HG03064 (cell line): Measurements from ENCODE around the gene RAB3C.
A peak's percentile ranks its signal among the peaks of the same experiment; 100 is the strongest.

ENCODE experiments used
- ATAC-seq: cut with Tn5 transposase; IDR thresholded peaks from one replicate; pipeline ENCODE4 v1.9.1; 2021; ENCODE audit warnings: low read depth; ENCODE audit not compliant: unreplicated experiment

The RAB3C gene

GRCh38 chr5:58718269-58718978, 135.5 kb downstream of the RAB3C start:
- no peak for ATAC-seq

GRCh38 chr5:58722160-58722559, 139.3 kb downstream of the RAB3C start:
- ATAC-seq, result no peak

GRCh38 chr5:58724992-58725391, 142.1 kb downstream of the RAB3C start:
- ATAC-seq, result no peak

GRCh38 chr5:58731641-58732040, 148.8 kb downstream of the RAB3C start:
- no peak for ATAC-seq

- ATAC-seq, result no peak
Observed at GRCh38 chr5:58735637-58736036, 152.8 kb downstream of the RAB3C start.

- ATAC-seq, result no peak
Observed at GRCh38 chr5:58736214-58736613, 153.3 kb downstream of the RAB3C start.

- no peak for ATAC-seq
Observed at GRCh38 chr5:58737671-58738070, 154.8 kb downstream of the RAB3C start.

- ATAC-seq, result no peak
Observed at GRCh38 chr5:58738336-58738735, 155.5 kb downstream of the RAB3C start.

- no peak for ATAC-seq
Observed at GRCh38 chr5:58739051-58739450, 156.2 kb downstream of the RAB3C start.

- no peak for ATAC-seq
Observed at GRCh38 chr5:58740956-58741355, 158.1 kb downstream of the RAB3C start.

- no peak for ATAC-seq
Observed at GRCh38 chr5:58745350-58745749, 162.5 kb downstream of the RAB3C start.

GRCh38 chr5:58746321-58746720, 163.4 kb downstream of the RAB3C start:
- ATAC-seq, result no peak

- no peak for ATAC-seq
Observed at GRCh38 chr5:58750036-58750435, 167.2 kb downstream of the RAB3C start.

- ATAC-seq, result no peak
Observed at GRCh38 chr5:58751222-58751837, 168.5 kb downstream of the RAB3C start.

GRCh38 chr5:58752104-58752503, 169.2 kb downstream of the RAB3C start:
- ATAC-seq, result no peak

GRCh38 chr5:58753446-58753845, 170.6 kb downstream of the RAB3C start:
- ATAC-seq, result no peak

GRCh38 chr5:58754250-58754649, 171.4 kb downstream of the RAB3C start:
- no peak for ATAC-seq

- no peak for ATAC-seq
Observed at GRCh38 chr5:58755397-58755796, 172.5 kb downstream of the RAB3C start.

- peak; percentile 89 for ATAC-seq
Observed at GRCh38 chr5:58759745-58760144, 176.9 kb downstream of the RAB3C start.

GRCh38 chr5:58760222-58760621, 177.3 kb downstream of the RAB3C start:
- no peak for ATAC-seq

- ATAC-seq, result no peak
Observed at GRCh38 chr5:58761407-58761806, 178.5 kb downstream of the RAB3C start.

- ATAC-seq, result no peak
Observed at GRCh38 chr5:58763390-58763789, 180.5 kb downstream of the RAB3C start.
